Stomach (tissue), 9 donors: ENCODE measurements around the gene NXN. TPM values are rescaled to one million over a fixed set of nuclear protein-coding genes. Genes with fewer than 3 reads are reported as not detected.

Experiments used
- DNase-seq, 2 donors: peaks; one replicate each; pipeline versions ENCODE4 v3.0.0 to v3.0.0-alpha.2; 2013 to 2019
- H3K27ac ChIP-seq, 5 donors: fragments of 200-600 bp in 4 of 5; sonication (generic) in 4 of 5; one replicate each; pipeline ENCODE4 v1.5.1; 2013 to 2019; ENCODE audit warnings: mild to moderate bottlenecking in 1 of 5, moderate library complexity in 1 of 5
- H3K27me3 ChIP-seq, 3 donors: fragments of 200-600 bp; sonication (generic); one replicate each; pipeline ENCODE4 v1.5.1; 2017 to 2019; ENCODE audit warnings: mixed run types in 1 of 3
- H3K36me3 ChIP-seq, 4 donors: fragments of 200-600 bp; sonication (generic); 1 replicate in 3 of 4; 2 replicates in 1 of 4; pipeline ENCODE4 v1.5.1; 2016 to 2019
- H3K4me1 ChIP-seq, 4 donors: fragments of 200-600 bp; sonication (generic); one replicate each; pipeline ENCODE4 v1.5.1; 2016 to 2019
- H3K4me3 ChIP-seq, 4 donors: fragments of 200-600 bp; sonication (generic) in 3 of 4; one replicate each; pipeline ENCODE4 v1.5.1; 2016 to 2019; ENCODE audit warnings: mild to moderate bottlenecking in 1 of 4
- H3K9me3 ChIP-seq, 4 donors: fragments of 200-600 bp; sonication (generic); one replicate each; pipeline ENCODE4 v1.5.1; 2016 to 2019
- EP300 ChIP-seq: sonication (generic); formaldehyde crosslinking; IDR thresholded peaks from one replicate; pipeline ENCODE4 v1.6.1; 2017; ENCODE audit warnings: antibody characterized with exemption
- POLR2A ChIP-seq, 4 donors: fragments of 450-650 bp; IDR thresholded peaks; one replicate each; pipeline ENCODE4 v1.6.1; 2016; ENCODE audit warnings: antibody characterized with exemption in 4 of 4, control low read depth in 2 of 4, mild to moderate bottlenecking in 1 of 4, moderate library complexity in 1 of 4
- POLR2AphosphoS5 ChIP-seq, 3 donors: sonication (generic); formaldehyde crosslinking; IDR thresholded peaks; one replicate each; pipeline ENCODE4 v1.6.1; 2016; ENCODE audit warnings: antibody characterized with exemption in 3 of 3
- WGBS, 5 donors: extraction: QIAGEN DNeasy Blood & Tissue Kit in 3 of 5; methylation state at CpG; one replicate each; pipeline versions ENCODE4 v1.1.5 to v1.1.7; 2013 to 2018; 5-methylcytosine and 5-hydroxymethylcytosine counted together
- intact Hi-C: fragments of 100-400 bp; cut with DNase I; formaldehyde crosslinking; loops from one replicate; pipeline ENCODE4 v1.15.1; 2023; ENCODE audit warnings: low total_unique reads
- polyA plus RNA-seq, 3 donors: library from polyadenylated mRNA; stranded (reverse); fragments of 200-250 nt; gene quantifications; one replicate each; pipeline ENCODE4 v1.2.3, GENCODE V29; 2013
- total RNA-seq, 5 donors: library from RNA; depleted of rRNA; stranded (reverse); fragments of >200 nt; gene quantifications; one replicate each; pipeline versions ENCODE4 v1.1.0 to v1.2.3, GENCODE V29; 2014 to 2016
- TF ChIP-seq, protein P1 (sequence below), 7 experiments: fragments of 450-650 bp in 4 of 7; fragments of 200-600 bp in 3 of 7; sonication (generic) in 3 of 7; IDR thresholded peaks; one replicate each; pipeline ENCODE4 v1.5.1; 2016 to 2019; ENCODE audit warnings: antibody characterized with exemption in 7 of 7, control low read depth in 2 of 7, mild to moderate bottlenecking in 1 of 7
- donor health status: healthy with polysubstance abuse.
- donor health status: Bipolar disorder and iron deficiency.
- donor health status: healthy.

Gene NXN
- total and polyA plus RNA-seq, 8 donors, result 17.9 to 47.8 (median 25.1) TPM

- 73 to 83% (median 76%) methylated on average over 33 to 34 of the region's 34 CpGs for WGBS, 5 donors
- no peaks in the 10 kb centered on the region for H3K36me3 ChIP-seq
- H3K9me3 ChIP-seq, result no peaks in the 10 kb centered on the region
- H3K27me3 ChIP-seq, result no peaks in the 10 kb centered on the region
- DNase-seq, result peak in 1 of 2 donors; percentile 73
- peak overlapping the region in 4 of 5 donors; percentile 16 to 85 (median 66) for H3K27ac ChIP-seq
- H3K4me1 ChIP-seq, result peaks cover 0 to 65% (median 16%) of the 10 kb centered on the region in 4 donors
- intact Hi-C loops, result no loop called here
- H3K4me3 ChIP-seq, result no peak overlapping the region
- TF ChIP-seq EP300, result no peak
- peak in 1 of 3 donors; percentile 15 for TF ChIP-seq POLR2AphosphoS5 (IDR thresholded peaks at IDR 0.05)
Measured at GRCh38 chr17:903691-904481, 75.7 kb downstream of the NXN start.

- H3K27ac ChIP-seq, result peak overlapping the region in 4 of 5 donors; percentile 74 to 85 (median 77)
- DNase-seq, result no peak
- TF ChIP-seq, protein P1, sequence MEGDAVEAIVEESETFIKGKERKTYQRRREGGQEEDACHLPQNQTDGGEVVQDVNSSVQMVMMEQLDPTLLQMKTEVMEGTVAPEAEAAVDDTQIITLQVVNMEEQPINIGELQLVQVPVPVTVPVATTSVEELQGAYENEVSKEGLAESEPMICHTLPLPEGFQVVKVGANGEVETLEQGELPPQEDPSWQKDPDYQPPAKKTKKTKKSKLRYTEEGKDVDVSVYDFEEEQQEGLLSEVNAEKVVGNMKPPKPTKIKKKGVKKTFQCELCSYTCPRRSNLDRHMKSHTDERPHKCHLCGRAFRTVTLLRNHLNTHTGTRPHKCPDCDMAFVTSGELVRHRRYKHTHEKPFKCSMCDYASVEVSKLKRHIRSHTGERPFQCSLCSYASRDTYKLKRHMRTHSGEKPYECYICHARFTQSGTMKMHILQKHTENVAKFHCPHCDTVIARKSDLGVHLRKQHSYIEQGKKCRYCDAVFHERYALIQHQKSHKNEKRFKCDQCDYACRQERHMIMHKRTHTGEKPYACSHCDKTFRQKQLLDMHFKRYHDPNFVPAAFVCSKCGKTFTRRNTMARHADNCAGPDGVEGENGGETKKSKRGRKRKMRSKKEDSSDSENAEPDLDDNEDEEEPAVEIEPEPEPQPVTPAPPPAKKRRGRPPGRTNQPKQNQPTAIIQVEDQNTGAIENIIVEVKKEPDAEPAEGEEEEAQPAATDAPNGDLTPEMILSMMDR (IDR thresholded peaks at IDR 0.05), result no peak
- TF ChIP-seq POLR2A (IDR thresholded peaks at IDR 0.05) (no peak), EP300 (no peak), POLR2AphosphoS5 (IDR thresholded peaks at IDR 0.05) (no peak)
- H3K27me3 ChIP-seq, result no peaks in the 10 kb centered on the region
- 80 to 90% (median 87%) methylated on average over 7 to 8 of the region's 8 CpGs for WGBS, 5 donors
- H3K36me3 ChIP-seq, result no peaks in the 10 kb centered on the region
- H3K9me3 ChIP-seq, result no peaks in the 10 kb centered on the region
- no peak overlapping the region for H3K4me3 ChIP-seq
- H3K4me1 ChIP-seq, result peaks cover 0 to 62% (median 19%) of the 10 kb centered on the region in 4 donors
- intact Hi-C loops, result no loop called here
Measured at GRCh38 chr17:902463-902862, 77.1 kb downstream of the NXN start.

DNA sequence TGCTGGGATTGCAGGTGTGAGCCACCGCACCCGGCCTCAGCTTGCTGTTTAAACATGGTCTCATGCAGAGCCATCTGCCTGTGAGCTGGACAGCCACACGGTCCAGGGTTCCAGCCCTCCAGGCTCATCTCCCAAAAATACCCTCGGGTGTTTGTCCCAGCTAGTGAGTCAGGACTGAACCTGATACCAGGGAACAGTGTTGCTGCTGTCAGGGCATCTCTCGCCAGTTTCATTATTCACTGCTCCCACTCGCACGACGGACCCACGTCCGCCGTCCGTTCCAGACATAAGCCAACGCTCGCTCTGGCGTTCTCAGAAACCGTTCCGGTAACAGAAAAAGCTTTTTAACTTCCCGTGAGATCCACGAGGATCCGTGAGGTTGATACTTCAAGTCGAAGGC is 77.6 kb downstream of the NXN start:
- Histone ChIP-seq H3K36me3 (no peaks in the 10 kb centered on the region), H3K4me1 (peaks cover 0 to 67% (median 21%) of the 10 kb centered on the region in 4 donors), H3K9me3 (no peaks in the 10 kb centered on the region), H3K27ac (peak overlapping the region in 4 of 5 donors; percentile 74 to 85 (median 77)), H3K27me3 (no peaks in the 10 kb centered on the region), H3K4me3 (no peak overlapping the region)
- WGBS, 5 donors, result 74 to 92% (median 89%) methylated on average over 18 to 21 of the region's 21 CpGs
- TF ChIP-seq, protein P1 (IDR thresholded peaks at IDR 0.05), result no peak
- TF ChIP-seq POLR2AphosphoS5 (IDR thresholded peaks at IDR 0.05), result no peak
- no peak for TF ChIP-seq POLR2A (IDR thresholded peaks at IDR 0.05)
- TF ChIP-seq EP300, result no peak
- no peak for DNase-seq
- intact Hi-C loops, result no loop called here

DNA sequence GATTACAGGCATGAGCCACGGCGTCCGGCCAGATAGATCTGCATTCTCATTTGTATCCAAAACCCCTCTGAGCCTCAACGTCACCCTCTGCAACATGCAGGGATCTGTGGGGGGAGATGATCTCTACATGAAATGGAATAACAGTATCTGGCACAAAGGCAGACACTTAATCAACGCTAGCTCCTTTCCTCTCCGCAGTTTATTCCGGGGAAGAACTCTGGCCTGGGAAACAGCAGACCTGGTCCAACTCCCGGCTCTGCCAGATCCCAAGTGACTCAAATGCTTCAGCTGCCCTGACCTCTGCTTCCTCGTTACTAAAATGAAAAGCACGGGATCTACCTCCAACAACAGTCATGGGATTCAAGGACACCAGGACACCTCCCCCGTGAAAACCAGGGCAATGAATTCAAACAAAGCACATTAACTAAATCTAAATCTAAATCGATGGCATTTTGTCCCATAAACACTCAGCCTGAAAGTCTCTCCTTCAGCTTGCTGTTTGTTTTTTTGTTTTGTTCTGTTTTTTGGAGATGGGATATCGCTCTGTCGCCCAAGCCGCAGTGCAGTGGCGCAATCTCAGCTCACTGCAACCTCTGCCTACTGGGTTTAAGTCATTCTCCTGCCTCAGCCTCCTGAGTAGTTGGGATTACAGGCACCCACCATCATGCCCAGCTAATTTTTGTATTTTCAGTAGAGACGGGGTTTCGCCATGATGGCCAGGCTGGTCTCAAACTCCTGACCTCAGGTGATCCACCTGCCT is 78.2 kb downstream of the NXN start:
- intact Hi-C loops, result no loop called here
- WGBS, 5 donors, result 53 to 72% (median 63%) methylated on average over 18 of the region's 18 CpGs
- DNase-seq, result peak in 1 of 2 donors; percentile 78
- Histone ChIP-seq H3K4me1 (peaks cover 0 to 72% (median 24%) of the 10 kb centered on the region in 4 donors), H3K9me3 (no peaks in the 10 kb centered on the region), H3K36me3 (no peaks in the 10 kb centered on the region), H3K27me3 (no peaks in the 10 kb centered on the region), H3K27ac (peak overlapping the region in 4 of 5 donors; percentile 74 to 85 (median 77)), H3K4me3 (no peak overlapping the region)
- TF ChIP-seq POLR2AphosphoS5 (IDR thresholded peaks at IDR 0.05), result peak; percentile 10 to 34 (median 32)
- TF ChIP-seq EP300, result no peak
- TF ChIP-seq POLR2A (IDR thresholded peaks at IDR 0.05), result no peak
- TF ChIP-seq, protein P1 (IDR thresholded peaks at IDR 0.05), result no peak
